AG10803 (cell line): ENCODE data around the gene SULF2.

ENCODE experiments used
- DNase-seq: peaks from one replicate; pipeline ENCODE4 v3.0.0; 2010; ENCODE audit warnings: low read depth
- H3K4me3 ChIP-seq: 2 replicates; pipeline ENCODE4 v1.5.1; 2011; ENCODE audit warnings: mild to moderate bottlenecking, low read length, control low read depth
- CTCF ChIP-seq: conservative IDR thresholded peaks from 2 replicates; pipeline ENCODE4 v1.5.1; 2011; ENCODE audit warnings: mild to moderate bottlenecking, low read length, control low read depth, inconsistent platforms

Gene SULF2

GRCh38 chr20:47717421-47717820 lies 67.9 kb downstream of the SULF2 start:
- TF ChIP-seq CTCF: no peak
- no peak for DNase-seq
- H3K4me3 ChIP-seq: no peak overlapping the region

GRCh38 chr20:47713878-47714450 lies 71.3 kb downstream of the SULF2 start:
- H3K4me3 ChIP-seq: no peak overlapping the region
- peak; percentile 16 for DNase-seq

GRCh38 chr20:47713163-47713562 lies 72.1 kb downstream of the SULF2 start:
- H3K4me3 ChIP-seq: no peak overlapping the region
- no peak for TF ChIP-seq CTCF
- no peak for DNase-seq

More at GRCh38 chr20:47713878-47714450, 71.3 kb downstream of the SULF2 start:
- TF ChIP-seq CTCF: no peak

- no peak for TF ChIP-seq CTCF
- DNase-seq: no peak
- H3K4me3 ChIP-seq: no peak overlapping the region
These were observed 74.1 kb downstream of the SULF2 start for GRCh38 chr20:47711046-47711752.

GRCh38 chr20:47710665-47711045 lies 74.6 kb downstream of the SULF2 start:
- DNase-seq: no peak
- no peak for TF ChIP-seq CTCF
- no peak overlapping the region for H3K4me3 ChIP-seq

GRCh38 chr20:47708953-47709833 lies 76.1 kb downstream of the SULF2 start:
- no peak for DNase-seq
- TF ChIP-seq CTCF: no peak
- H3K4me3 ChIP-seq: no peak overlapping the region
